Endothelial cell of umbilical vein (primary cell): Measurements from ENCODE around the gene CASP3.

ENCODE experiments used
- CTCF ChIP-seq, 2 donors: IDR thresholded peaks; 1 replicate in 1 of 2; 2 replicates in 1 of 2; pipeline ENCODE4 v1.5.1; 2011; ENCODE audit warnings: low read length in 2 of 2, mild to moderate bottlenecking in 2 of 2, moderate library complexity in 2 of 2, control low read depth in 1 of 2, inconsistent platforms in 1 of 2, low read depth in 1 of 2; ENCODE audit not compliant: insufficient read depth in 1 of 2; ENCODE audit errors: extremely low read depth in 1 of 2
- FOS ChIP-seq: IDR thresholded peaks from 2 replicates; pipeline ENCODE4 v1.6.1; 2011; ENCODE audit warnings: mild to moderate bottlenecking, low read length, moderate library complexity, borderline replicate concordance; ENCODE audit not compliant: insufficient read depth
- JUN ChIP-seq: IDR thresholded peaks from 2 replicates; pipeline ENCODE4 v1.6.1; 2011; ENCODE audit warnings: borderline replicate concordance, low read depth; ENCODE audit not compliant: insufficient read length, insufficient read depth
- MYC ChIP-seq: IDR thresholded peaks from one replicate; pipeline ENCODE4 v1.6.1; 2011; ENCODE audit warnings: mild to moderate bottlenecking, low read depth, low read length
- POLR2A ChIP-seq: IDR thresholded peaks from 2 replicates; pipeline ENCODE4 v1.6.1; 2012; ENCODE audit warnings: low read depth, mild to moderate bottlenecking, control low read depth, low read length

- TF ChIP-seq CTCF (IDR thresholded peaks at IDR 0.05; ENCODE audit: extremely low read depth in 1 of 2, insufficient read depth in 1 of 2, low read depth in 1 of 2, low read length in 2 of 2): no peak
- TF ChIP-seq POLR2A: no peak
- TF ChIP-seq FOS: peak; percentile 40
- no peak for TF ChIP-seq MYC
- peak; percentile 17 for TF ChIP-seq JUN
Observed at GRCh38 chr4:184647266-184648053, 1.8 kb downstream of the CASP3 start.
